Activated gamma-delta T cell treated with anti-CD3 and anti-CD28 coated beads, Interleukin-2, amount 50 U/mL, for 16 hours (primary cell): ENCODE data around the gene GRK1.

Source experiments
- DNase-seq: peaks from one replicate; pipeline ENCODE4 v3.0.0-alpha.2; 2020; ENCODE audit warnings: low read depth

The GRK1 gene

GRCh38 chr13:113775451-113776145 lies 108.6 kb downstream of the GRK1 start:
- no peak for DNase-seq

GRCh38 chr13:113776231-113777125 lies 109.5 kb downstream of the GRK1 start:
- DNase-seq, result no peak

DNA sequence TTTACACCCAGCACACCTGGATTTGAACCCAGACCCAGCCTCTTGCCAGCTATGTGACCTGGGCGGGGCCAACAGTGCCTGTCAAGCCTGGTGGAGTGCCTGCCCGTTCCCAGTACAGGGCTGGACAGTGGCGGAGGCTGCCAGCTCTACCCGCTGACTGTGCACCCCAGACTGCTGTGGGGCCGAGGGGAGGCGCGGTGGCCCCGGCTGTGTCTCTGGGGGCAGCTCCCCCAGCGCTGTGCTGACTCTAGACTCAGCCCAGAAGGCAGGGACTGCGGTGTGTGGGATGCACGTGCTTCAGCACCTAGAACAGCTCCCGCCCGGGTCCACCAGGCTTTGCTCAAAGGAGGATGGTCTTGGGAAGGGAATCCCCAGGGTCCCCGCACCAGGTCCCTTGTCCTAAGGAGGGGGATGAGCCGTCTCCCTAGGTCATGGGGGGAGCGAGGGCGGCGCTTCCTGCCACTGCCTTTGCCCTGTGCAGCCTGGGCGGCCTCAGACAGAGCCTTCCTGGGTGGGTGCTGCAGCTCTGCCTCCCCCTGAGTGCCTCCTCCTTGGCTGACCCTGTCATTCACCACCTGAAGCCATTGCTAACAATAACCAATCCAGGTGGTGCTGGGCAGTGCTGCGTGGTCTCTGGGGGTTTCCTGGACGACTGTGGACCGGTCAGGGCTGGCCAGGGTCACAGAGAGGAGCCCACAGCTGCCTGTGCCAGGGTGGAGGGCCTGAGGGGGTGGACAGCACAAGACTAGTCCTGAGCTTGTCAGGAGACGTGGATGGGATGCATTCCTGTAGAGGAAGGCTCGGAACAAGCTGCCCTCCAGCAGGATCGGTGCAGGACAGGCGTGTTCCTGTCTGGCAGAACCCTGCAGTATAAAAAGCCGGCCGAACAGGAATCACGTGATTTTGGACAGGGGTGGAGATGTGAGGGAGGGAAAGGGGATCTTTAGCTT lies 110.6 kb downstream of the GRK1 start:
- DNase-seq, result no peak

- DNase-seq, result no peak
Measured at GRCh38 chr13:113781571-113781970, 114.6 kb downstream of the GRK1 start.

- no peak for DNase-seq
Measured at GRCh38 chr13:113782472-113782871, 115.5 kb downstream of the GRK1 start.

GRCh38 chr13:113783200-113783881 lies 116.3 kb downstream of the GRK1 start:
- no peak for DNase-seq

DNA sequence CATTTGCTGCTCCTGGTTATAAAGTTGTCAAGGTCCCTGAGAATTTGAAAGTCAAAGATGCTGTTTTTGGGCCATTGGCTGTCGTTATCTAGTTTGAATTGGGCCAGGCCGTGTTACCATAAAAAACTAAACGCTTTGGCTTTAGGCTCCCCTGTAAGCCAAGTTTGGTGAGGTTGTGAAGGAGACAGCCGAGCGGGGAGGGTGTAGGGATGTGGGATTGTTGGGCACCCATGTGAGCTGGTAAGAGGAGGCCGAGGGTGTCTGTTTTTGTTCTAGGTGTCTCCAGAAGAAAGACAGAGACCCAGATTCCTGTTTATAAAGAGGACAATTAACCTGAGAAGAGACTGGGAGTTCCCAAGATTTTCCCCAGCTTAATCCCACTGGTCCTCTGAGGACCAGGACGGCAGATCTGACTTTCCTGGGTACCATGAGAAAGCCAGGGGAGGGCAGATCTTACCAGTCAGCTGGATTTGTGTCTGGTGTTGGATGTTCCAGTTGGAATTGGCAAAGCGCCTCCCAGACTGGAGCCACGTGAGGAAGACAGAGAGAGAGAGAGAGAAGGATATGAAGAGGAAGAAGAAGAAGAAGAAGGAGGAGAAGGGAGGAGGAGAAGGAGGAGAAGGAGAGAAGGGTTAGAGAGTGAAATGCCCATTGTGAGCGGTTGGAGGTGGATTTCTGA lies 117.1 kb downstream of the GRK1 start:
- no peak for DNase-seq

GRCh38 chr13:113784645-113785024 lies 117.6 kb downstream of the GRK1 start:
- no peak for DNase-seq

DNA sequence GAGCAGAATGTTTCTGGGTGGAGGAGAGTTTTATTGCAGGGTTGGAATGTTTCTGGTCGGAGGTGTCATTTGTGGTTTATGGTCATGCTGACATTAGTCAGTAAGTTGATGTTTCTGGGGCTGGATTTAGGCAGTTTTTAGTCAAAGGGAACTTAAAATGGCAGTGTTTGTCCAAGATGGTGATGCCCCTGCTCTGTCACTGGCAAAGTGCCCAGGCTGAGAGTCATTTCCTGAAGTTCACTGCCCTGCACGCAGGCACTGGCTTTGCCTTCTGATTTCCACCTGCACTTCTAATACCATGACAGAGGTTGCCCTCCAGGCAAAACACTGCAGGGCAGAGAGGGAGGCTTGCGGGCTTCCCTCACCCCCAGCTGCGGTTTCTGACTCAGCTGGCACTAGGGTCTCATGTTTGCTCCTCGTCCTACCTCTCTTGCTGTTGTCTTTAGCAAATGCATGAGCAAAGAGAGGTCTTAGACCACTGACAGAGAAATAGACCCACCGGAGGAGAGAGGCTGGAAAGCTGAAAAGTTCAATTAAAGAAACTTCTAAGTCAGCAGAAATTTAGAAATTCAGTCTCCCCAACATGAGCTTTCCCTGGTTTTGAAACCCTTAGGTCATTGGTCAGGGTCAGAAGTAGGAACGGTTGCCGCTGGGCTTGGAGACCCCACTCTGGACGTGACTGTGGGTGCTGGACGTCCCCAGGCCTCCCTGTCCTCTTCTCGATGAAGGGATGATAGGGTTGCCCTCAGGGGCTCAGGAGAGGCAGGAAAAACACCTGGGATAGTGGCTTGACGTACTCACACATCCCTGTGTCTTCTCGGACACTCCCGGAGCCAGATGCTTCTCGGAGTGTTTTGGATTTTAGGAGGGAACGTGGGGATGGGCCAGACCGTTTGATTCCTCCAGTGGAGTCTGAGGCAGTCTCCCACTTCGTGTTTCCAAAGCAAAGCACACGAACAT lies 118.3 kb downstream of the GRK1 start:
- DNase-seq, result no peak

GRCh38 chr13:113786262-113786841 lies 119.3 kb downstream of the GRK1 start:
- no peak for DNase-seq
